BE2C (cell line): Measurements from ENCODE around the gene CCDC40.

Source experiments
- DNase-seq: peaks from one replicate; pipeline ENCODE4 v3.0.0-alpha.2; 2020
- H3K27me3 ChIP-seq: fragments of 250-450 bp; sonication (Bioruptor Pico); 2 replicates; pipeline ENCODE4 v1.5.1; 2020; ENCODE audit warnings: mild to moderate bottlenecking
- H3K36me3 ChIP-seq: fragments of 250-450 bp; sonication (Bioruptor Pico); 2 replicates; pipeline ENCODE4 v1.5.1; 2020; ENCODE audit warnings: mild to moderate bottlenecking
- H3K4me1 ChIP-seq: fragments of 250-450 bp; sonication (Bioruptor Pico); 2 replicates; pipeline ENCODE4 v1.5.1; 2020
- H3K4me3 ChIP-seq: 2 replicates; pipeline ENCODE4 v1.5.1; 2011; ENCODE audit warnings: low read depth, low read length
- H3K9me3 ChIP-seq: fragments of 250-450 bp; sonication (Bioruptor Pico); 2 replicates; pipeline ENCODE4 v1.5.1; 2020
- TF ChIP-seq, protein P1 (sequence below): IDR thresholded peaks from 2 replicates; pipeline ENCODE4 v1.5.1; 2012; ENCODE audit warnings: mild to moderate bottlenecking, low read depth, low read length

Gene CCDC40

DNA sequence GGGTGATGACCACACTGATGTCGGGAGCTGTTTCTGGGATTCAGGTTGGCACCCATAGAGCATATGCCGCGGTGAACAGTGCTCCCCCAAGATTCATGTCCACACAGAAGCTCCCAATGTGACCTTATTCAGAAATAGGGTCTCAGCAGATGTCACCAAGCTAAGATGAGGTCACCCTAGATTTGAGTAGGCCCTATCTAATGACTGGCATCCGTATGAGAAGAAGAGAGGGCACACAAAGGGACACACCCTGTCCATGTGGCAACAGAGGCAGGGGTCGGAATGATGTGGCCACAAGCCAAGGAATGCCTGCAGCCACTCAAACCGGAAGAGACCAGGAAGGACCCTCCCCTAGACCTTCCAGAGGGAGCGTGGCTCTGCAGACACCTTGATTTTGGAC, 36.3 kb upstream of the CCDC40 start:
- H3K4me1 ChIP-seq: no peaks in the 10 kb centered on the region
- no peaks in the 10 kb centered on the region for H3K27me3 ChIP-seq
- H3K4me3 ChIP-seq: no peak overlapping the region
- no peaks in the 10 kb centered on the region for H3K9me3 ChIP-seq
- no peaks in the 10 kb centered on the region; the same call in 1 of the 2 replicates for H3K36me3 ChIP-seq
- TF ChIP-seq, protein P1, sequence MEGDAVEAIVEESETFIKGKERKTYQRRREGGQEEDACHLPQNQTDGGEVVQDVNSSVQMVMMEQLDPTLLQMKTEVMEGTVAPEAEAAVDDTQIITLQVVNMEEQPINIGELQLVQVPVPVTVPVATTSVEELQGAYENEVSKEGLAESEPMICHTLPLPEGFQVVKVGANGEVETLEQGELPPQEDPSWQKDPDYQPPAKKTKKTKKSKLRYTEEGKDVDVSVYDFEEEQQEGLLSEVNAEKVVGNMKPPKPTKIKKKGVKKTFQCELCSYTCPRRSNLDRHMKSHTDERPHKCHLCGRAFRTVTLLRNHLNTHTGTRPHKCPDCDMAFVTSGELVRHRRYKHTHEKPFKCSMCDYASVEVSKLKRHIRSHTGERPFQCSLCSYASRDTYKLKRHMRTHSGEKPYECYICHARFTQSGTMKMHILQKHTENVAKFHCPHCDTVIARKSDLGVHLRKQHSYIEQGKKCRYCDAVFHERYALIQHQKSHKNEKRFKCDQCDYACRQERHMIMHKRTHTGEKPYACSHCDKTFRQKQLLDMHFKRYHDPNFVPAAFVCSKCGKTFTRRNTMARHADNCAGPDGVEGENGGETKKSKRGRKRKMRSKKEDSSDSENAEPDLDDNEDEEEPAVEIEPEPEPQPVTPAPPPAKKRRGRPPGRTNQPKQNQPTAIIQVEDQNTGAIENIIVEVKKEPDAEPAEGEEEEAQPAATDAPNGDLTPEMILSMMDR: no peak
- no peak for DNase-seq

DNA sequence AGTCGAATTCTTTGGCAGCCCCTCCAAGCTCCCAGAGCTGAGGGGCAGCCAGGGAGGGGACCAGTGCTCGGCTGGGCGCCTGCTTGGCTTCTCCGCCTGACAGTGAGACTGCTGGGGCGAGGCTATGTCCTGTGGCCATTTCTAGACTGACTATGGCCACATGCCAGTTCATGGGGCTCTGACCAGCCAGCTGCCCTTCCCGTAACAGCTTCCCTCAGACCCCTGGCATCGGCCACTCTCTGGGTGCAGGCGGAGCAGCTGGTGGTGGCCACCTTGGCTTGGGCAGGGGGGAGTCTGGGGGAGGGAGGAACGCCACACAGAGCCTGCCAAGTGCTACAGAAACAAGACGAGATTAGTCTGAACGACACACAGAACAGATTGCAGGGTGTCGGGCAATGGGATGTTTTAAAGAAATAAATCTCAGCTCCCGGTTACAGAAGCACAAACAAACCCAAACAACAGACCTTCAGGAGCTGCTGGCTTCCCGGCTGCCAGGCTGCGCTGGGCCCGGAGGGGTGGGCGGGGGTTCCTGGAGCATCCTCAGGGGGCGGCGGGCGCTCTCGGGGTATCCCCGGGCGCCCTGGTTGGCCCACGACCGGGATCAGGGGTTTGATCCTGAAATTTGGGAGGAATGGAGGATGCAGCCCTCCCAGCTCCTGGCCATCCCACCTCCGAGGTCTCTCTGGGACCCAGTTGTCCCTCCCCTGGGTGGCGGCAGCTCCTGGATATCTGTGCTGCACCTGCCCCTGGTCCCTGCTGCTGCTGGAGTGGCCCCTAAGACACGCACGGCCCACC, 35.3 kb upstream of the CCDC40 start:
- no peaks in the 10 kb centered on the region for H3K27me3 ChIP-seq
- H3K4me3 ChIP-seq: no peak overlapping the region
- H3K9me3 ChIP-seq: no peaks in the 10 kb centered on the region
- TF ChIP-seq, protein P1: no peak
- no peak for DNase-seq
- no peaks in the 10 kb centered on the region; the same call in 1 of the 2 replicates for H3K36me3 ChIP-seq
- no peaks in the 10 kb centered on the region for H3K4me1 ChIP-seq

DNA sequence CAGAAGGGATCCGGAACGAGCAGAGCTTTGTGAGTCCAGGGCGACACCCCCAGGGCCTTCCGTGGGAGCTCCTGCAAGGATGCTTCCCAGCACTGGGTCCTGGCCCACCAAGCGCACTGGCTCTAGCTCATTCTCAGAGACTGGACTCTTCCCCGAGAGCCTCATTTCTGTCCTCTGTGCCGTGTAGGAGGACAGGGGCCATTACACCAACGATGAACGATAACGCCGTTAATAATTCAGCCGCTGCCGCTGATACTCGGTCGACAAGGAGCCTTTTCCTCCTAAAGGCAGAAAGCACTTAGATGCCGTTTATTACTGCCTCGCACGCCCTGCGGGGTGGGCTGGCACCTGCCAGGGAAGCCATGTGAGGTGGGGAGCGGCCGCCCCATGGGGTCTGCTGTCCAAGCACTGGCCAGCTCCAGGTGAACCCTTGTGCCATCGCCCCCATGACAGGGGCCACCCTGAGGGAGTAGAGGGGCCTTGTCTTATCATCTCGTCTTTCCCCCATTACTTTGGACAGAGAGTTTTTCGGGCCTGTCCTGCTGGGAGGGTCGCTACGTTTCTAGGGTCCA, 34.3 kb upstream of the CCDC40 start:
- Histone ChIP-seq H3K9me3 (no peaks in the 10 kb centered on the region), H3K36me3 (no peaks in the 10 kb centered on the region; the same call in 1 of the 2 replicates), H3K4me3 (no peak overlapping the region), H3K27me3 (no peaks in the 10 kb centered on the region), H3K4me1 (no peaks in the 10 kb centered on the region)
- TF ChIP-seq, protein P1: no peak
- DNase-seq: no peak

DNA sequence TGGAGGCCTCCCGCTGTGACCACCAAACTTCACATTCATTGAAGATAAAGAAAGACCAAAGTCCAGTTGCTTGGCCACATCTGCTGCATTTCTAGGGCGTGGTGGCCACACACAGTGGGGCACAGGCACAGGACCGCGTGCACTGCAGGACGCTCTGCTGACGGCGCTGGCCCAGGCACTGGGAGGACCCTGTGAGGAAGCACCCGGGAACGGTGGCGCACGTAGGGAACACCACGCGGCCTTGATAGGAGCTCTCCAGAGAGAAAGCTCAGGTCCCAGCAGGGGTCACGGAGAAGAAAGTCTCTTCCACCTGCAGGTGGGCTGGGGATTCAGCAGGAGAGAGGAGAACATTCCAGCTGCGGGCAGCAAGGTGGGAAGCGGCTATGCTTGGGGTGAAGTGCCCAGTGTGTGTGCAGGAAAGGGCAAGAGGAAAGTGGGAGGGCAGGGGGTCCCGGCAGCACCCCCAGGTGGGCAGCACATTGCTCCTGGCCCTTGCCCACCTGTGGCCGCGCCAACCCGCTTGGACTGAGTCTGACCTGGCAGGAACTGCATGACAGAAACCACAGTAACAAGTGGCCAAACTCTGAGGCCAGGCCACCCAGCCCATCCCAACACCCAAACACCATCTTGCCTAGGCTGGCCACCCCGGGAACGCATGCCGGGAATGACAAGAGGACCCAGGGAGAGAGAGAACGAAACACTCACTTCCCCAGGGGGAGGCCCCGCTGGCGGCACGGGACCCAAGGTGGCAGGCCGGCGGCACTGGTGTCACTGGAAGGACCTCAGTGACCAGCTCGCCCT, 33.6 kb upstream of the CCDC40 start:
- DNase-seq: no peak
- Histone ChIP-seq H3K9me3 (no peaks in the 10 kb centered on the region), H3K36me3 (no peaks in the 10 kb centered on the region; the same call in 1 of the 2 replicates), H3K4me1 (no peaks in the 10 kb centered on the region), H3K27me3 (no peaks in the 10 kb centered on the region), H3K4me3 (no peak overlapping the region)
- TF ChIP-seq, protein P1: no peak

DNA sequence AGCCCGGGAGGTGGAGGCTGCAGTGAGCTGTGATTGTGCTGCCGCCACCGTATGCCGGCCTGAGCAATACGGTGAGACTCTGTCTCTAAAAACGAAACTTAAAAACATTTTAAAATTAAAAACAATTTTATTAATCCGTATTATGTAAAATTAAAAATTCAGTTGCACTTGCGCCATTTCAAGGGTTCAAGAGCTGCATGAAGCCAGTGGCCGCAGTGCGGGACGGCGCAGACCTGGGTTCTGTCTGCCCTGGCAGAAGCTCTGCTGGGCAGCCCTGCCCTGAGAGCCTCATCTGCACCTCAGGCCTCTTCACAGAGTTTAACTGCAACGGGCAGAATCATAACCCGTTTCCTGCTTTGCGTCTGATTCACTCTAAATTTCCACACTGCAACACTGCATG, 32.5 kb upstream of the CCDC40 start:
- no peak overlapping the region for H3K4me3 ChIP-seq
- DNase-seq: no peak
- H3K9me3 ChIP-seq: no peaks in the 10 kb centered on the region
- no peaks in the 10 kb centered on the region for H3K4me1 ChIP-seq
- H3K27me3 ChIP-seq: no peaks in the 10 kb centered on the region
- TF ChIP-seq, protein P1: no peak
- no peaks in the 10 kb centered on the region; the same call in 1 of the 2 replicates for H3K36me3 ChIP-seq
